GM12892 (cell line): Measurements from ENCODE around the gene ACCS.

Experiments
- POLR2A ChIP-seq: IDR thresholded peaks from 2 replicates; pipeline ENCODE4 v1.6.1; 2011; ENCODE audit warnings: low read depth, low read length, control low read depth
- POLR2AphosphoS5 ChIP-seq: IDR thresholded peaks from 2 replicates; pipeline ENCODE4 v1.6.1; 2011; ENCODE audit warnings: low read depth, low read length, control low read depth
- TAF1 ChIP-seq: IDR thresholded peaks from 2 replicates; pipeline ENCODE4 v1.6.1; 2011; ENCODE audit warnings: low read depth, mild to moderate bottlenecking, control low read depth, low read length, borderline replicate concordance

DNA sequence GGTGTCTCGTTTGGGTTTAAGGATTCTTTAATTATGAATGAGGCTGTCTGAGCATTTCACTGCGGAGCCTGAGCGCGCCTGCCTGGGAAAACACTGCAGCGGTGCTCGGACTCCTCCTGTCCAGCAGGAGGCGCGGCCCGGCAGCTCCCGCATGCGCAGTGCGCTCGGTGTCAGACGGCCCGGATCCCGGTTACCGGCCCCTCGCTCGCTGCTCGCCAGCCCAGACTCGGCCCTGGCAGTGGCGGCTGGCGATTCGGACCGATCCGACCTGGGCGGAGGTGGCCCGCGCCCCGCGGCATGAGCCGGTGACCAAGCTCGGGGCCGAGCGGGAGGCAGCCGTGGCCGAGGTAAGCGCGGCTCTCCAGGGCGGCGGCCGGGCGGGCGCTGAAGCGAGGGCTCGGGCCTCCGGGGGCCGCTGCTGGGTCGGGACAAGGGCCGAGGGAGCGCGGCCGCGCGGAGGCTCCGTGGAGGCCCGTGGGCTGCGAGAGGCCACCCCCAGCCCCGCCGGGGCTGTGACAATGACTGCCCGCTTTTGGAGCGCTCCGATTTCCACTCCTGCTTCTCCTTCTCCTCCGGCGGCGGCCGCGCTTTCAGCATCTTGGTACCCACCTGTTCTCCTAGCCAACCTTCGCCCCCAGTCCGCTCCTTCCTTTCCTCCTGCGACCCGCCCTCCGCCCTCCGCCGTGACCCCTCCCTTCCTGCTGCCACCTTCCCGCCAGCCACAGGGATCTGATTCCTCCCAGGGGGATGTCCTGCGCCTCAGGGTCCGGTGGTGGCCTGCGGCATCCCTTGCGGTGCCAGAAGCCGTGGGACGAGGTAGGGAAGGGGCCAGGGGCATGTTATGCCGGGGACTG is 29.7 kb downstream of the ACCS start, which contains the start of gene EXT2:
- no peak for TF ChIP-seq POLR2A
- TF ChIP-seq POLR2AphosphoS5, result no peak
- TF ChIP-seq TAF1, result no peak
